Measurements from ENCODE around the gene ITGB1.

The ITGB1 gene

GRCh38 chr10:32950591-32951108, 7.4 kb downstream of the ITGB1 start:
- no peak overlapping the region for H3K4me3 ChIP-seq (ENCODE audit: control insufficient read depth, low read depth, low read length)
- no peak for DNase-seq (ENCODE audit: low read depth)
- no peak for TF ChIP-seq CTCF (IDR thresholded peaks at IDR 0.05; ENCODE audit: control insufficient read depth, insufficient read depth, low read depth, low read length, missing control alignments)

GRCh38 chr10:32949221-32949678, 8.8 kb downstream of the ITGB1 start:
- H3K4me3 ChIP-seq (ENCODE audit: control insufficient read depth, low read depth, low read length) = no peak overlapping the region
- DNase-seq (ENCODE audit: low read depth) = no peak
- no peak for TF ChIP-seq CTCF (IDR thresholded peaks at IDR 0.05; ENCODE audit: control insufficient read depth, insufficient read depth, low read depth, low read length, missing control alignments)

- no peak for TF ChIP-seq CTCF (IDR thresholded peaks at IDR 0.05; ENCODE audit: control insufficient read depth, insufficient read depth, low read depth, low read length, missing control alignments)
- DNase-seq (ENCODE audit: low read depth) = no peak
- no peak overlapping the region for H3K4me3 ChIP-seq (ENCODE audit: control insufficient read depth, low read depth, low read length)
Measured at GRCh38 chr10:32948451-32948850, 9.6 kb downstream of the ITGB1 start.

GRCh38 chr10:32947586-32947985, 10.4 kb downstream of the ITGB1 start:
- no peak for TF ChIP-seq CTCF (IDR thresholded peaks at IDR 0.05; ENCODE audit: control insufficient read depth, insufficient read depth, low read depth, low read length, missing control alignments)
- no peak for DNase-seq (ENCODE audit: low read depth)
- no peak overlapping the region for H3K4me3 ChIP-seq (ENCODE audit: control insufficient read depth, low read depth, low read length)

- no peak overlapping the region for H3K4me3 ChIP-seq (ENCODE audit: control insufficient read depth, low read depth, low read length)
- TF ChIP-seq CTCF (IDR thresholded peaks at IDR 0.05; ENCODE audit: control insufficient read depth, insufficient read depth, low read depth, low read length, missing control alignments) = no peak
- DNase-seq (ENCODE audit: low read depth) = no peak
Measured at GRCh38 chr10:32946108-32946507, 11.9 kb downstream of the ITGB1 start.

- no peak overlapping the region for H3K4me3 ChIP-seq (ENCODE audit: control insufficient read depth, low read depth, low read length)
- TF ChIP-seq CTCF (IDR thresholded peaks at IDR 0.05; ENCODE audit: control insufficient read depth, insufficient read depth, low read depth, low read length, missing control alignments) = no peak
- DNase-seq (ENCODE audit: low read depth) = no peak
Measured at GRCh38 chr10:32943854-32944661, 14.0 kb downstream of the ITGB1 start.
